GM21381 (cell line): ENCODE data around the gene CEP57L1.
"Not testable (repeated sequence)": the region's sequence is repeated elsewhere in the genome, so short reads cannot be mapped to it uniquely, and the experiment has no call there.

ENCODE experiments used
- ATAC-seq: cut with Tn5 transposase; IDR thresholded peaks from one replicate; pipeline ENCODE4 v1.9.1; 2021; ENCODE audit warnings: mild to moderate bottlenecking, moderate library complexity; ENCODE audit not compliant: unreplicated experiment

The CEP57L1 gene

GRCh38 chr6:109167562-109167961 lies 72.3 kb downstream of the CEP57L1 start:
- ATAC-seq: no peak

- no peak for ATAC-seq
Observed at GRCh38 chr6:109170333-109170732, 75.0 kb downstream of the CEP57L1 start.

GRCh38 chr6:109172101-109172746 lies 76.9 kb downstream of the CEP57L1 start:
- ATAC-seq: no peak

- ATAC-seq: no peak
Observed at GRCh38 chr6:109174916-109175315, 79.6 kb downstream of the CEP57L1 start.

GRCh38 chr6:109178921-109179320 lies 83.6 kb downstream of the CEP57L1 start:
- ATAC-seq: no peak

- ATAC-seq: no peak
Observed at GRCh38 chr6:109179507-109179906, 84.2 kb downstream of the CEP57L1 start.

GRCh38 chr6:109182578-109182977 lies 87.3 kb downstream of the CEP57L1 start:
- no peak for ATAC-seq

- ATAC-seq: no peak
Observed at GRCh38 chr6:109183109-109183650, 87.9 kb downstream of the CEP57L1 start.

GRCh38 chr6:109184638-109185037 lies 89.3 kb downstream of the CEP57L1 start:
- ATAC-seq: no peak

- ATAC-seq: no peak
Observed at GRCh38 chr6:109186012-109186411, 90.7 kb downstream of the CEP57L1 start.

- no peak for ATAC-seq
Observed at GRCh38 chr6:109187399-109188114, 92.2 kb downstream of the CEP57L1 start.

- no peak for ATAC-seq
Observed at GRCh38 chr6:109188115-109188411, 92.8 kb downstream of the CEP57L1 start.

- not testable (repeated sequence) for ATAC-seq
Observed at GRCh38 chr6:109191368-109191767, 96.1 kb downstream of the CEP57L1 start.

- no peak for ATAC-seq
Observed at GRCh38 chr6:109192865-109193264, 97.6 kb downstream of the CEP57L1 start.

GRCh38 chr6:109194880-109195279 lies 99.6 kb downstream of the CEP57L1 start:
- no peak for ATAC-seq

GRCh38 chr6:109197061-109197460 lies 101.8 kb downstream of the CEP57L1 start:
- ATAC-seq: no peak

GRCh38 chr6:109202409-109203264 lies 107.3 kb downstream of the CEP57L1 start:
- ATAC-seq: no peak

GRCh38 chr6:109204511-109204910 lies 109.2 kb downstream of the CEP57L1 start:
- ATAC-seq: no peak

- ATAC-seq: no peak
Observed at GRCh38 chr6:109212683-109213082, 117.4 kb downstream of the CEP57L1 start.
